HG02884 (cell line): Measurements from ENCODE around the gene ARRDC1.
"Not testable (repeated sequence)": the region's sequence is repeated elsewhere in the genome, so short reads cannot be mapped to it uniquely, and the experiment has no call there.

Experiments
- ATAC-seq: cut with Tn5 transposase; IDR thresholded peaks from one replicate; pipeline ENCODE4 v1.9.1; 2021; ENCODE audit warnings: mild to moderate bottlenecking, moderate library complexity; ENCODE audit not compliant: unreplicated experiment

The ARRDC1 gene

DNA sequence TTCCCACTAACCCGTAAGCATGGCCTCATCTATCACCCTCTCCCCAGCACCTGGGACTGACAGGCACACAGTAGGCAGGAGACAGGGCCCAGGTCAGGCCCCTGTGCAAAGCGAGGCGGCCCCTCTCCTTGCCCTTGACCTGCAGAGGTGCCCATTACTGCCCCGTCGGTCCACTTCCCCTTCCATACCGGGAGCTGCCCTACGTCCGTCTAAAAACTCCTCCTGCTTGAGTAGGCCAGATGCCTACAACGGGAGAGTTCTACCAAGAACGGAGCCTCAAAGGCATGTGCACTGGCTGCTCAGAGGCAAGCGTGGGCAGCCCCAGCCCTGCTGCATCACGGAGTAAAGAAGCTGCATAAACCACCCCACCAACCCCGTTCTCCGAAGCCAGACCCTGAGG is 22.1 kb upstream of the ARRDC1 start:
- no peak for ATAC-seq

GRCh38 chr9:137583957-137584356 is 21.5 kb upstream of the ARRDC1 start:
- no peak for ATAC-seq

DNA sequence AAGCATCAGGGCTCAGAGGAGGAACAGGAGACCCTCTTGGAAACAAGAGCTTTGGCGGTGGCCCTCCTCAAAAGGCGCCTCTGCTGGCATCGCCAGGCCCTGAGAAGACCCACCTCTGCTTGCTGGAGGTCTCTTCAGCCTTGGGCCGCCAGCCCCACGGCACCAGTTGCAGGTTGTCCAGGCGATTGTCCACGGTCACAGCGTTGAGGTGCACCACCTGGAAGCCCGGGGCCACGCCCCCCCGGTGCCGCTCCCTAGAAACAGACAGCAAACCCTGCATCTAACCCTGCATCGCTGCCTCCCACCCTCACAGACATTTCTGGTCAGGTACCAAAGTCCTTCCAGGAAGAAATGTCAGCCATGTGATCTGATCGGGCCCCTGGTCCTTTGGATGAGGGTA is 18.6 kb upstream of the ARRDC1 start:
- ATAC-seq, result no peak

DNA sequence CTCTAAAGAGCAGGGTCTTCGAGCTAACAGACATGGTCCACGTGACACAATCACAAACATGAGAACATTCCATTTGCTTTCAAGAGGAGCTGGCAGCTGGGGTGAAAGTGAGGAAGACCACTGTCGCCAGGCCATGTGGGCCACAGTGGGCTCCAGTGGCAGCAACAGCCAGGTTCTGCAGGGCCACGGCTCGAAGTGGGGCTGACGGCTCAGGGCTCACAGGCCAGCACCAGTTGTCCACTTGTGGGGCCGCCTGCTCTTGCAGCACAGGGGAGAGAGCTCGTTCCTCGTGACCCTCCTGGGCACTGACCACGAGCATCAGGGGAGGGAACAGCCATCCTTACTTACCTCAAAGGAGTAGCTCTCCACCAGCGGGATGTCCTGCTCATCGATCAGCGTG is 17.2 kb upstream of the ARRDC1 start:
- no peak for ATAC-seq

DNA sequence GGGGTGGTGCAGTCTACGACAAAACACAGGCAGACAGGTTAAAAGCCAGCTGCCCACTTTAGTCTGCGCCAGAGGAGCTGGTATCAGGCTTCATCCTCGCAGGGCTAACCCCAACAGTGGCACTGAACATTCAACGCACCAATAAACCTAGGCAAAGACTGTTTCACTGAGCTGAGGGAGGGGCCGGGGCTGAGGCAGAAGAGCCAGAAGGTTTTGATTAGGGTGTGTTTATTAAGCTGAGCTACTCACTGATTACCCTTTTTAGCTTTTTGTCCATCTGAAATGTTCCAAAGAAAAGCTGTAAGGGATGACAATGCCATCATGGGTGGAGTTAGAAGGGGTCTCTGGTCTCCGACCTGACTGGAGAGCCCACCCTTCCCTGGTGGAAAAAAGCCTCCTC is 16.6 kb upstream of the ARRDC1 start:
- no peak for ATAC-seq

- peak; percentile 12 for ATAC-seq
These were observed 15.9 kb upstream of the ARRDC1 start for GRCh38 chr9:137589441-137590122.

- ATAC-seq, result no peak
These were observed 15.4 kb upstream of the ARRDC1 start for GRCh38 chr9:137590123-137590468.

GRCh38 chr9:137590469-137591383 is 14.8 kb upstream of the ARRDC1 start, which contains the start of gene ZMYND19:
Gene ZMYND19 (minus strand): TSS chr9:137590512. CDS start chr9:137590263, 249 bp downstream.
- ATAC-seq, result peak; percentile 88

- ATAC-seq, result no peak
These were observed 12.7 kb upstream of the ARRDC1 start for GRCh38 chr9:137592767-137593166.

DNA sequence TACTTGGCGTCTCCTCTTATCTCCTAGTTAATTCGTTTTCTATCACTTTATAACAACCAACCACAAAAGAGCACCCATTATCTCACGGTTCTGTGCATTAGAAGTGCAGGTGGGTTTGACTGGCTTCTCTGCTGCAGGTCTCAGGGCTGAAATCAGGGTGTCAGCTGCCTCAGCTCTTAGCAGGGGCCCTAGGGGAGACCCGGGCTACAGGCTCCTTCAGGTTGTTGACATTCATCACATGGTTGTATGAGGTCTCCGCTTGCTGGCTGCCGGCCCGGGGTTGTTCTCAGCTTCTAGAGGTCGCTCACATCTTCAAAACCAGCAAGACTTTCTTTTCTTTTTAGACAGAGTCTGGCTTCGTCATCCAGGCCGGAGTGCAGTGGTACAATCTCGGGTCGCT is 12.3 kb upstream of the ARRDC1 start:
- ATAC-seq, result no peak

DNA sequence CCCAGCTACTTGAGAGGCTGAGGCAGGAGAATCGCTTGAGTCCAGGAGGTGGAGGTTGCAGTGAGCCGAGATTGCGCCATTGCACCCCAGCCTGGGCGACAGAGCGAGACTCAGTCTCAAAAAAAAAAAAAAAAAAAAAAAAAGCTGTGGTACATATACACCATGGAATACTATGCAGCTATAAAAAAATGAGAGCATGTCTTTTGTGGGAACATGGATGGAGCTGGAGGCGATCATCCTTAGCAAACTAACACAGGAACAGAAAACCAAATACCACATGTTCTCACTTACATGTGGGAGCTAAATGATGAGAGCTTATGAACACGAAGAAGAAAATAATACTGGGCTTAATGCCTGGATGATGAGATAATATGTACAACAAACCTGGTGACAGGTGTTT is 8.9 kb upstream of the ARRDC1 start:
- not testable (repeated sequence) for ATAC-seq

DNA sequence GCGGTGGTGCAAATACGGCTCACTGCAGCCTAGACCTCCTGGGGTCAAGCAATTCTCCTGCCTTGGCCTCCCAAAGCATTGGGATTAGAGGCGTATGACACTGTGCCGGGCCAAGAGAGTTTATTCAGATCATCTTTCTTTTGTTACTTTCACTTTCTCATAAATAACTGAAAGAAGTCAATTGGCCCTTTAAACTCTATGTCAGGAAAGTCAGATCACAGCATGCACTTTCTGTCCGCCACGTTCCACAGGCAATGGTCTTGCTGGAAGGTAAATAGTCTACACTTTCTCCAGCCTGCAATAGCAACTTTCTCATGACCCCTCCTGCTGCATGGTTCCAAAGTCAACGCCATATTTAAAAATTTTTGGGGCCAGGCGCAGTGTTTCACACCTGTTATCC is 6.5 kb upstream of the ARRDC1 start:
- ATAC-seq, result no peak

DNA sequence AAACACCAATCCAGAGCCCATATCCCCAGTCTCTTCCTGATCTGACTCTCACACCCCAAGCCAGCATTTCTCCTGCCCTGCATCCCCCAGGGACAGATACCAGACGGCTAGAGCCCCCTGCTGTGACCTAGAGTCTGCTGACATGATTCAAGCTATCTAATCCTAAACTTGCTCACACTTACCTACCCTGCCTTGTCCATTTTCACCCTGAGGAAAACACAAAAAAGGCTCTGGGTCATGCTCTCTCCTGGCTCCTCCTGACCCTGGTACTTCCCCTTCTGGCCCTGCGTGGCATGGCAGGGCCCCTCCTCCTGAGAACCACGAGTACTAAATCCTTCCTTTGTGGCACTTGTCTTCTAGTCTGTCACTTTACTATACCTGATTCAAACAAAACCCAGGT is 2.8 kb upstream of the ARRDC1 start:
- ATAC-seq, result no peak

DNA sequence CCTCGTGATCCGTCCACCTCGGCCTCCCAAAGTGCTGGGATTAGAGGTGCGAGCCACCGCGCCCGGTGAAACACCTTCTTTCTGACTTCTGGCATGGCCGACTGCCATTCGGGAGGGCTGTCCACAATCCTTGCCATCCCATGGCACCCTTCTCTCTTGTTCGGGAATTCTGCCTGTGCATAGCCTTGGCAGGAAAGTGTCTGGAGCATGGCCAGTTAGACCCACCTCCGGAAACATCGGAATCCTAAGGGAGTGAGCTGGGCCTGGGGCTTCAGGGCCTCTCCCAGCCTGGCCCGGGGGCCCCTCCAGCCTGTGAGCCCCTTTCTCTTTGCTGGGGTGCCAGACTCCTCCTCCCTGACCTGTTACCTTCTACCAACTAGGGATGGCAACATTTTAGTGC is 1.6 kb upstream of the ARRDC1 start:
- no peak for ATAC-seq

DNA sequence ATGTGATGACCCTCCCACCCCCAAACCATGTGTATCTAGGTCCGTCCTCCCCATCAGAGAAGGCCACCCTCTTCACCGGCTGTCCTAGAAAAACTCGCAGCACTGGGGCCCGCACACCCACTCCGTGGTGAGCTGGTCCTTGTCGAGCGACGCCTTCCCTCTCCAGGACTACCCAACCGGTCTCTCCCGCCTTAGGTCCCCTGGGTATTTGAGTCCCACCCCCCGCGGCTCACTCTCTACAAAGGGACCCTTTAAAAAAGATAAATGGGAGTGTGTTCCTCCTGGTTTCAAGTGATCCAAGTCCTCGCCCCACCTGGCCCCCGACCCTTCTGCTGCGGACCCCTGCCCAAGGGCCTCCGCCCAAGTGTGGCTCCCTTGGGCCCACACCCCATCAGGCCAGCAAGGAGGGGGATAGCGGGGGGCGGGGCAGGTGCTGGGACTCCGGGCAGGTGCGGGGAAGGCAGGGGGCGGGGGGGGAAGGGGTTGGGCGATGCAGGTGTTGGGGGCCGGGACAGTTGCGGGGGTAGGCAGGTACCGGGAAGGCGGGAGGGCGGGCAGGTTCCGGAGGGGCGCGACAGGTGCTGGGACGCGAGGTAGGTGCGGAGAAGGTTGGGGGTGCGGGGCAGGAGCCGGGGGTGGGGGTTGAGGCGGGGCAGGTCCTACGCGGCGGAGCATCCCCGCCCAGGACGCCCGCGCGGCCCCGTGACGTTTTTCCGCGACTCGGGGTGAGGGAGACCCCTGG is 970 bp upstream of the ARRDC1 start:
- no peak for ATAC-seq

- ATAC-seq, result peak; percentile 27
These were observed 627 bp downstream of the ARRDC1 start for GRCh38 chr9:137606005-137606621.

DNA sequence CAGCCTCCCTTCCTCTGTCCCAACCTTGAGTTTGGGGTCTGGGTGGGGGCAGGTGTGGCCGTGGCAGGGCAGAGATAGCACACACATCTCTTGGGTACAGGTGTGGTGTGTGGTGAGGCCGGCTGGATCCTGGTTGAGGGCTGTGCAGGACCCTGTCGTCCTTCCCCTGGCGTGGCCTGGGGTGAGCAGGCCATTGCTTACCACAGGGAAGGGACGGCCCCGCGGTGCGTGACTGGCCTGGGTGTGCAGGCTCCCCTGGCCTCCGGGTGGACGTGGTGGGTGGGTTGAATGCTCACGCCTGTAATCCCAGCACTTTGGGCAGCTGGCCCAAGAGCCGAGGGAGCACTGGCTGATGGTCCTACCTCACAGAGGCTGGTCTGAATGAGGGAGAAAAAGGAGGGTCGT is 1.2 kb downstream of the ARRDC1 start:
- no peak for ATAC-seq

DNA sequence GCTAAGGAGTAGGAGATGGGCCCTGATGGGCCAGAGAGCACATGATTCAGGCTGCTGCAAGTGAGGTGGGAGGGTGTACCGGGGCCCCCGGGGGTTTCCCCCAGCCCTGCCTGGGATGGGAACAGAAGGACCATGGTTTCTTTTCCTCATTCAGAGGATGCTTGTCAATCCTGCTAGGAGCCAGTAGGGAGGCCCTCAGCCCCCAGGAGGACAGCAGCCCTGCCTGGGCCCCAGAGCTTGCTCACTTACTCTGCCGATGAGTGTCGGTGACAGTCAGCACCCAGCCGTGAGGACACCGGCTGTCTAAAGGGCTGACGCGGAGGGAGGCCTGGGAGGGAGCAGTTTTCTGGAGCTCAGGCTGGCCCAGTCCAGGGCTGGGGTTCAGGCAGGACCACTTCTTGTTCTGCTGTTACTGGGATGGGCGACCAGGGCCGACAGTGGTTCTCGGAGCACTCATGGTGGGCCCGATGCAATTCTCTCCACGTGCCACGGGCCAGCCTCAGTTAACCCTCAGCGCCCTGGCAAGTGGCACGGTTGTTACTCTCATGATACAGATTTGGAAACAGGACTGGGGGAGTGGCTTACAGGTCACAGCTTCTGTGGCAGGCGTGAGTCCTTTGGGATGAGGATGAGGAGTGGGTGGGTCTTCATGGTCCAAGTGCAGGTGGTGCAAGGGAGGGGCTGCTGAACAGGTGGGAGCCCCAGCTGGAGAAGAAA is 1.8 kb downstream of the ARRDC1 start:
- no peak for ATAC-seq

DNA sequence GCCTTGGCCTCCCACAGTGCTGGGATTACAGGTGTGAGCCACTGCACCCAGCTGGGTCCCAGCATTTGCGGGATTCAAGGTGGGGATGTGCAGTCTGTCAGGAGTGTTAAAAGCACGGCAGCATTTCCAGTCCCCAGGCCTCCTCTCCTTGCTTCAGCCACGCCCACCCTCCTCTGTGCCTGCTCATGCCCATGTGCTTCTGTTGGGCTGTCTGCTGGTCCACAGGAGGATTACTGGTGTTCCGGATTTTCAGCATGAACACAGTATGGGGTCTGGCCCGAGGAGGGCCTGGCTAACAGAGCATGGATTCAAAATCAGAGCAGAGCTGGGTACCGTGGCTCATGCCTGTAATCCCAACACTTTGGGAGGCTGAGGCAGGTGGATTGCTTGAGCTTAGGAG is 5.5 kb downstream of the ARRDC1 start:
- ATAC-seq, result no peak
